SU-DHL-6 (cell line): ENCODE data around the gene PPP2R5B.

Experiments
- H2AFZ ChIP-seq: fragments of 200-600 bp; sonication (generic); 2 replicates; pipeline ENCODE4 v1.6.1; 2014; ENCODE audit warnings: low read depth, mild to moderate bottlenecking, moderate library complexity, mixed read lengths, antibody characterized with exemption, low read length; ENCODE audit not compliant: severe bottlenecking
- H3F3A ChIP-seq: fragments of 200-600 bp; shearing (Covaris generic); 2 replicates; pipeline ENCODE4 v1.6.0; 2016; ENCODE audit warnings: antibody characterized with exemption, mild to moderate bottlenecking; ENCODE audit not compliant: insufficient read depth
- H3K27ac ChIP-seq: fragments of 200-600 bp; sonication (generic); 2 replicates; pipeline ENCODE4 v1.5.1; 2016; ENCODE audit warnings: low read depth, mild to moderate bottlenecking, low read length, moderate library complexity, mixed read lengths
- H3K27me3 ChIP-seq: fragments of 200-600 bp; sonication (generic), shearing (Covaris generic); 2 replicates; pipeline ENCODE4 v1.6.0; 2014; ENCODE audit warnings: mild to moderate bottlenecking, low read length
- H3K36me3 ChIP-seq: fragments of 200-600 bp; sonication (generic); 2 replicates; pipeline ENCODE4 v1.6.1; 2014; ENCODE audit warnings: mild to moderate bottlenecking, low read length, mixed read lengths
- H3K4me2 ChIP-seq: fragments of 300-600, 200-600 bp; shearing (Covaris generic), sonication (generic); 2 replicates; pipeline ENCODE4 v1.6.0; 2014; ENCODE audit warnings: low read length, low read depth, mild to moderate bottlenecking; ENCODE audit not compliant: poor library complexity, severe bottlenecking
- H3K4me3 ChIP-seq: fragments of 200-600 bp; sonication (generic); 2 replicates; pipeline ENCODE4 v1.5.1; 2014; ENCODE audit warnings: antibody characterized with exemption, low read length, mild to moderate bottlenecking, mixed read lengths; ENCODE audit not compliant: insufficient read depth, poor library complexity, severe bottlenecking
- H3K79me2 ChIP-seq: fragments of 200-600 bp; sonication (generic); 2 replicates; pipeline ENCODE4 v1.6.1; 2014; ENCODE audit warnings: mild to moderate bottlenecking, low read length, moderate library complexity; ENCODE audit not compliant: insufficient read depth
- H3K9ac ChIP-seq: fragments of 200-600 bp; sonication (generic); 2 replicates; pipeline ENCODE4 v1.7.0; 2014; ENCODE audit warnings: mild to moderate bottlenecking, low read length
- H3K9me2 ChIP-seq: fragments of 200-600 bp; sonication (generic); replicated peaks from 2 replicates; pipeline ENCODE4 v1.6.1; 2014; ENCODE audit warnings: low read length; ENCODE audit not compliant: insufficient read depth
- H3K9me3 ChIP-seq: fragments of 200-600 bp; sonication (generic); 2 replicates; pipeline ENCODE4 v1.6.1; 2014; ENCODE audit warnings: low read length, mixed read lengths; ENCODE audit not compliant: insufficient read depth
- H4K20me1 ChIP-seq: fragments of 200-600 bp; sonication (generic); 2 replicates; pipeline ENCODE4 v1.6.1; 2014; ENCODE audit warnings: low read depth, mild to moderate bottlenecking, antibody characterized with exemption, low read length, moderate library complexity, mixed read lengths
- EZH2phosphoT487 ChIP-seq: fragments of 200-600 bp; sonication (generic), shearing (Covaris generic); conservative IDR thresholded peaks from 2 replicates; pipeline ENCODE4 v1.6.1; 2018; ENCODE audit warnings: mild to moderate bottlenecking, antibody characterized with exemption, low read length, moderate library complexity, mixed read lengths
- TF ChIP-seq, protein P1 (sequence below): fragments of 200-600 bp; sonication (generic); IDR thresholded peaks from one replicate; pipeline ENCODE4 v1.5.1; 2017; ENCODE audit warnings: antibody characterized with exemption, mild to moderate bottlenecking, low read length, moderate library complexity; ENCODE audit not compliant: insufficient read depth, poor library complexity, severe bottlenecking

Gene PPP2R5B

DNA sequence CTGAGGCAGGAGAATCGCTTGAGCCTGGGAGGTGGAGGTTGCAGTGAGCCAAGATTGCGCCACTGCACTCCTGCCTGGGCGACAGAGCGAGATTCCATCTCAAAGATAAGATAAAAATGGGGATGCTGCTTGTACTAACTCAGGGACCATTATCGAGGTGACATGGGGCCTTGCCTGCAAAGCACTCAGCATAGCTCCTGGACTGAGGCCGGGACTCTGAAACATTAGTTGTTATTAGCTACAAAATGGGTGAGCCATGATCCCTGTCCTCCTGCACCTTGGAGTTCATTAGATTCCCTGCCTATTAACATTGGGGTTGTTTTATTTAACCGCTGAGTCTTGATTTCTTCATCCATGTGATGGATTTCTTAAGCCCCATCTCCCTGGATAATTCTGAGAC lies 5.1 kb downstream of the PPP2R5B start:
- no peak for TF ChIP-seq EZH2phosphoT487
- TF ChIP-seq, protein P1, sequence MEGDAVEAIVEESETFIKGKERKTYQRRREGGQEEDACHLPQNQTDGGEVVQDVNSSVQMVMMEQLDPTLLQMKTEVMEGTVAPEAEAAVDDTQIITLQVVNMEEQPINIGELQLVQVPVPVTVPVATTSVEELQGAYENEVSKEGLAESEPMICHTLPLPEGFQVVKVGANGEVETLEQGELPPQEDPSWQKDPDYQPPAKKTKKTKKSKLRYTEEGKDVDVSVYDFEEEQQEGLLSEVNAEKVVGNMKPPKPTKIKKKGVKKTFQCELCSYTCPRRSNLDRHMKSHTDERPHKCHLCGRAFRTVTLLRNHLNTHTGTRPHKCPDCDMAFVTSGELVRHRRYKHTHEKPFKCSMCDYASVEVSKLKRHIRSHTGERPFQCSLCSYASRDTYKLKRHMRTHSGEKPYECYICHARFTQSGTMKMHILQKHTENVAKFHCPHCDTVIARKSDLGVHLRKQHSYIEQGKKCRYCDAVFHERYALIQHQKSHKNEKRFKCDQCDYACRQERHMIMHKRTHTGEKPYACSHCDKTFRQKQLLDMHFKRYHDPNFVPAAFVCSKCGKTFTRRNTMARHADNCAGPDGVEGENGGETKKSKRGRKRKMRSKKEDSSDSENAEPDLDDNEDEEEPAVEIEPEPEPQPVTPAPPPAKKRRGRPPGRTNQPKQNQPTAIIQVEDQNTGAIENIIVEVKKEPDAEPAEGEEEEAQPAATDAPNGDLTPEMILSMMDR: no peak
- no peak overlapping the region for H3K4me2 ChIP-seq
- H3K27me3 ChIP-seq: no peaks in the 10 kb centered on the region

DNA sequence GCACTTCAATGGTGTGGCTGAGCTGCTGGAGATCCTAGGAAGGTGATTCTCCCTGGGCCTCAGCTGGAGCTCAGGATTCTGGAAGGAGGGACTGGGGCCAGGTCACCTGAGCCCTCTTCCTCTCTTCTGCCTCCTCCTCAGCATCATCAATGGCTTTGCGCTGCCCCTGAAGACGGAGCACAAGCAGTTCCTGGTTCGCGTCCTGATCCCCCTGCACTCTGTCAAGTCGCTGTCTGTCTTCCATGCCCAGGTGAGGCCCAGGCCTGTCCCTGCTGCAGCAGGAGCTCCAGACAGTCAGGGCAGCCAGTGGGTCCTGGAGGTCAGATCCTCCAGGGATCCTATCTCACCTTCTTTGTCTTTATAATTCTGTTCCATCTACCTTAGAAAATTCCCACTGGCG lies 5.9 kb downstream of the PPP2R5B start:
- Histone ChIP-seq H3K27me3 (no peaks in the 10 kb centered on the region), H3K9me2 (no peaks in the 10 kb centered on the region), H4K20me1 (no peaks in the 10 kb centered on the region), H3K79me2 (no peaks in the 10 kb centered on the region), H3F3A (no peaks in the 10 kb centered on the region), H3K9ac (no peak overlapping the region), H3K9me3 (no peaks in the 10 kb centered on the region), H3K27ac (no peak overlapping the region), H2AFZ (no peak overlapping the region), H3K4me2 (no peak overlapping the region), H3K4me3 (no peak overlapping the region), H3K36me3 (no peaks in the 10 kb centered on the region)
- TF ChIP-seq, protein P1: no peak
- no peak for TF ChIP-seq EZH2phosphoT487

More for the DNA sequence above, 5.1 kb downstream of the PPP2R5B start:
- Histone ChIP-seq H3K79me2 (no peaks in the 10 kb centered on the region), H3K4me3 (no peak overlapping the region), H3K9ac (no peak overlapping the region), H3K9me3 (no peaks in the 10 kb centered on the region), H4K20me1 (no peaks in the 10 kb centered on the region), H3K27ac (no peak overlapping the region), H3K9me2 (no peaks in the 10 kb centered on the region), H3K36me3 (no peaks in the 10 kb centered on the region), H3F3A (no peaks in the 10 kb centered on the region), H2AFZ (no peak overlapping the region)

DNA sequence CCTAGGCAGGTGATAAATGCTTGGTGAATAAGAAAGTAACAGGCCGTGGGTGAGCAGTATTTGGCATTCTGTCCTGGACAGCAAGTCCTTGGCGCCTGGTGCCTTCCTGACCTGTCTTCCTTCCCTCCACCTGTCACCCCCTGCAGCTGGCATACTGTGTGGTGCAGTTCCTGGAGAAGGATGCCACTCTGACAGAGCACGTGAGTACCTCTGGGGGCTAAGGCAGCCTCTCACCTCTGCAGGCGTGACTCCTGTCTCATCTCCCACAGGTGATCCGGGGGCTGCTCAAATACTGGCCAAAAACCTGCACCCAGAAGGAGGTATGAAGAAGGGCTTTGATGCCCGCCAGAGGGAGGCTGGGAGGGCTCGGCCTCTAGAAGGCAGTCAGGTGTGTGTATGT lies 6.8 kb downstream of the PPP2R5B start:
- H3K79me2 ChIP-seq: no peaks in the 10 kb centered on the region
- H2AFZ ChIP-seq: no peak overlapping the region
- H3K4me2 ChIP-seq: no peak overlapping the region
- H3K4me3 ChIP-seq: no peak overlapping the region
- no peaks in the 10 kb centered on the region for H3K9me2 ChIP-seq
- no peak overlapping the region for H3K27ac ChIP-seq
- no peaks in the 10 kb centered on the region for H3F3A ChIP-seq
- no peaks in the 10 kb centered on the region for H4K20me1 ChIP-seq
- H3K36me3 ChIP-seq: no peaks in the 10 kb centered on the region
- no peaks in the 10 kb centered on the region for H3K27me3 ChIP-seq
- no peak overlapping the region for H3K9ac ChIP-seq
- H3K9me3 ChIP-seq: no peaks in the 10 kb centered on the region
- TF ChIP-seq, protein P1: no peak
- TF ChIP-seq EZH2phosphoT487: no peak

DNA sequence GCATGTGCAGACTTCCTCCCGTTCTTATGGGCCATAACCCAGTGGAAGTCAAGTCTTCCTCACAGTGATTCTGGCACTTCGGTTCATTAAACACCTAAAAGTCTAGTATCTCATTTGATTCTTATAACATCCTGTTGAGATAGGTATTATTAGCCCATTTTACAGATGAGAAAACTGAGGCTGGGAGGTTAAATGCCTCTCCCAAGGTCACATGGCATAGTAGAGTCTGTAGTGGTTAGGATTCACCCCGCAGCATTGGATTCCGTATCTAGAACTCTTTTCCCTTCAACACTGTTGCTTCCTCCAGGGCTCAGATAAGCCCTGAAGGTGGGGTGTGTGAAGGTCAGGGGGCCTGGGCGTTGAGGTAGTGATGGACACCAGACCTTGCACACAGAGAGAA lies 7.8 kb downstream of the PPP2R5B start:
- Histone ChIP-seq H3K27ac (no peak overlapping the region), H3K27me3 (no peaks in the 10 kb centered on the region), H3K4me2 (no peak overlapping the region), H3K9ac (no peak overlapping the region), H3K36me3 (no peaks in the 10 kb centered on the region), H3K9me2 (no peaks in the 10 kb centered on the region), H3K9me3 (no peaks in the 10 kb centered on the region), H3F3A (no peaks in the 10 kb centered on the region), H2AFZ (no peak overlapping the region), H4K20me1 (no peaks in the 10 kb centered on the region), H3K4me3 (no peak overlapping the region), H3K79me2 (no peaks in the 10 kb centered on the region)
- TF ChIP-seq, protein P1: no peak
- no peak for TF ChIP-seq EZH2phosphoT487
